SK-N-SH (cell line): ENCODE measurements around the gene MYB.

Source experiments
- CTCF ChIP-seq: fragments of 200-600 bp; sonication (generic); IDR thresholded peaks from 2 replicates; pipeline ENCODE4 v1.6.1; 2017; ENCODE audit warnings: antibody characterized with exemption, mild to moderate bottlenecking, moderate library complexity
- ELF1 ChIP-seq: IDR thresholded peaks from 2 replicates; pipeline ENCODE4 v1.4.0; 2012
- EP300 ChIP-seq, 2 experiments: IDR thresholded peaks; 2 replicates each; pipeline versions ENCODE4 v1.4.0 to v1.6.1; 2012; ENCODE audit warnings: borderline replicate concordance in 1 of 2, low read depth in 1 of 2, low read length in 1 of 2
- GATA2 ChIP-seq: sonication (generic); formaldehyde crosslinking; IDR thresholded peaks from 2 replicates; pipeline ENCODE4 v1.5.0; 2020; ENCODE audit warnings: mild to moderate bottlenecking, missing genetic modification reagents
- JUND ChIP-seq: IDR thresholded peaks from 2 replicates; pipeline ENCODE4 v1.4.0; 2012
- NFIC ChIP-seq: IDR thresholded peaks from 2 replicates; pipeline ENCODE4 v1.4.0; 2012; ENCODE audit warnings: borderline replicate concordance
- REST ChIP-seq: IDR thresholded peaks from 2 replicates; pipeline ENCODE4 v1.6.1; 2012; ENCODE audit warnings: mild to moderate bottlenecking, low read depth, low read length, moderate library complexity
- TEAD4 ChIP-seq: IDR thresholded peaks from 2 replicates; pipeline ENCODE4 v1.4.0; 2012; ENCODE audit warnings: mild to moderate bottlenecking, borderline replicate concordance; ENCODE audit not compliant: insufficient read depth

GRCh38 chr6:135265278-135265677 is 84.2 kb downstream of the MYB start:
- no peak for TF ChIP-seq EP300 (IDR thresholded peaks at IDR 0.05; ENCODE audit: borderline replicate concordance in 1 of 2, low read depth in 1 of 2, low read length in 1 of 2)
- TF ChIP-seq REST: no peak
- no peak for TF ChIP-seq CTCF
- TF ChIP-seq NFIC: no peak
- TF ChIP-seq ELF1: no peak
- TF ChIP-seq JUND: no peak
- no peak for TF ChIP-seq TEAD4
- TF ChIP-seq GATA2 (CRISPR knock-in tag): no peak
